Psoas muscle (tissue), 8 donors: ENCODE results near the gene XXYLT1. TPM values are rescaled to one million over a fixed set of nuclear protein-coding genes. Genes with fewer than 3 reads are reported as not detected.
A peak's percentile ranks its signal among the peaks of the same experiment; 100 is the strongest.

ENCODE experiments used
- ATAC-seq, 4 donors: fragments of 200-7000 bp; cut with Tn5 transposase; one replicate each; pipeline ENCODE4 v1.9.1; 2020; ENCODE audit warnings: moderate library complexity in 3 of 4, mild to moderate bottlenecking in 2 of 4
- DNase-seq, 2 donors: peaks; one replicate each; pipeline ENCODE4 v3.0.0-alpha.2; 2020
- H3K27ac ChIP-seq: fragments of 200-600 bp; one replicate; pipeline ENCODE4 v1.8.0; 2022
- H3K27me3 ChIP-seq, 3 donors: fragments of 200-600 bp in 1 of 3; one replicate each; pipeline versions ENCODE4 v1.6.1 to v1.8.0; 2013 to 2022; ENCODE audit warnings: low read length in 2 of 3, mild to moderate bottlenecking in 2 of 3, moderate library complexity in 1 of 3; ENCODE audit not compliant: insufficient read depth in 3 of 3
- H3K36me3 ChIP-seq, 2 donors: fragments of 200-600 bp in 1 of 2; one replicate each; pipeline versions ENCODE4 v1.6.1 to v1.8.0; 2013 to 2022; ENCODE audit warnings: low read depth in 1 of 2, mild to moderate bottlenecking in 1 of 2, moderate library complexity in 1 of 2; ENCODE audit not compliant: insufficient read depth in 1 of 2
- H3K4me1 ChIP-seq: fragments of 200-600 bp; one replicate; pipeline ENCODE4 v1.8.0; 2022
- H3K4me3 ChIP-seq: fragments of 200-600 bp; one replicate; pipeline ENCODE4 v1.8.0; 2022; ENCODE audit warnings: mild to moderate bottlenecking
- H3K9me3 ChIP-seq: fragments of 200-600 bp; one replicate; pipeline ENCODE4 v1.8.0; 2022
- CTCF ChIP-seq: fragments of 200-600 bp; IDR thresholded peaks from one replicate; pipeline ENCODE4 v1.8.0; 2022; ENCODE audit warnings: antibody characterized with exemption
- WGBS, 3 donors: extraction: QIAGEN DNeasy Blood & Tissue Kit; methylation state at CpG; one replicate each; pipeline versions ENCODE4 v1.1.6 to v1.1.7; 2013; 5-methylcytosine and 5-hydroxymethylcytosine counted together
- intact Hi-C, 2 donors: fragments of 100-400 bp; cut with DNase I; formaldehyde crosslinking; loops; one replicate each; pipeline versions ENCODE4 v1.11.0 to v1.14.2; 2022
- polyA plus RNA-seq, 3 donors: library from polyadenylated mRNA; stranded (reverse); fragments of 200-250 nt; gene quantifications; one replicate each; pipeline ENCODE4 v1.2.3, GENCODE V29; 2013
- total RNA-seq, 4 donors: library from RNA; stranded (reverse); fragmentation: NEBNext Ultra II Directional in 2 of 4; extraction: Animal tissue kit (Norgen Biotek cat#: 25700) in 2 of 4; gene quantifications; one replicate each; pipeline versions ENCODE4 v1.2.1 to v1.2.4, GENCODE V29; 2021 to 2023
- donor health status: healthy with polysubstance abuse.
- donor health status: DM: no; HTN: no; CAD: no; lungs with moderate emphysema.
- donor health status: Bipolar disorder and iron deficiency.
- donor health status: healthy.
- donor health status: DM: yes; HTN: yes; CAD: no.
- donor health status: DM: no; HTN: no; CAD: no.
- donor health status: DM: no; HTN: no; CAD: no.
- donor health status: DM: yes; HTN: yes; CAD: no.

XXYLT1 gene
- total and polyA plus RNA-seq, 7 donors = 0.86 to 3.5 (median 1.8) TPM

GRCh38 chr3:195263925-195264600 lies 6.9 kb downstream of the XXYLT1 start:
- peaks cover 8% of the 10 kb centered on the region for H3K4me1 ChIP-seq
- H3K36me3 ChIP-seq = peaks cover 0 to 4% of the 10 kb centered on the region in 2 donors
- intact Hi-C loops = no loop called here
- no peak overlapping the region for H3K27ac ChIP-seq
- H3K27me3 ChIP-seq = no peaks in the 10 kb centered on the region
- 94 to 96% (median 95%) methylated on average over 10 of the region's 10 CpGs for WGBS, 3 donors
- no peak overlapping the region for H3K4me3 ChIP-seq
- TF ChIP-seq CTCF = no peak
- ATAC-seq (no peak), DNase-seq (no peak)
- H3K9me3 ChIP-seq = no peaks in the 10 kb centered on the region

GRCh38 chr3:195263193-195263924 lies 7.6 kb downstream of the XXYLT1 start:
- Histone ChIP-seq H3K36me3 (peaks cover 0 to 4% of the 10 kb centered on the region in 2 donors), H3K27ac (no peak overlapping the region), H3K27me3 (no peaks in the 10 kb centered on the region), H3K4me3 (no peak overlapping the region), H3K4me1 (peaks cover 14% of the 10 kb centered on the region), H3K9me3 (no peaks in the 10 kb centered on the region)
- no peak for TF ChIP-seq CTCF
- DNase-seq = no peak
- intact Hi-C loops = no loop called here
- 76 to 80% (median 77%) methylated on average over 11 of the region's 11 CpGs for WGBS, 3 donors
- ATAC-seq = no peak

- no peaks in the 10 kb centered on the region for H3K27me3 ChIP-seq
- H3K27ac ChIP-seq = no peak overlapping the region
- TF ChIP-seq CTCF = no peak
- DNase-seq (no peak), ATAC-seq (no peak)
- H3K9me3 ChIP-seq = no peaks in the 10 kb centered on the region
- H3K36me3 ChIP-seq = peaks cover 0 to 4% of the 10 kb centered on the region in 2 donors
- H3K4me1 ChIP-seq = peaks cover 19% of the 10 kb centered on the region
- WGBS, 3 donors = 92 to 98% (median 97%) methylated on average over 2 of the region's 2 CpGs
- intact Hi-C loops = loop anchor here in 1 of 2 donors (2.0 kb wide), 1 partner anchor 579 kb away; no protein-coding TSS in a partner anchor
- H3K4me3 ChIP-seq = no peak overlapping the region
These were observed 9.0 kb downstream of the XXYLT1 start for GRCh38 chr3:195261925-195262324.

- ATAC-seq (peak in 2 of 4 donors; percentile 4 to 11), DNase-seq (no peak)
- no peak for TF ChIP-seq CTCF
- Histone ChIP-seq H3K9me3 (no peaks in the 10 kb centered on the region), H3K4me1 (peaks cover 19% of the 10 kb centered on the region), H3K27me3 (no peaks in the 10 kb centered on the region), H3K36me3 (no peaks in the 10 kb centered on the region), H3K4me3 (peak overlapping the region; percentile 84), H3K27ac (peak overlapping the region; percentile 87)
- intact Hi-C loops = loop anchor here in 1 of 2 donors (2.0 kb wide), 1 partner anchor 578 kb away; no protein-coding TSS in a partner anchor
- WGBS, 3 donors = 12 to 18% (median 14%) methylated on average over 34 to 41 of the region's 41 CpGs
These were observed 10.6 kb downstream of the XXYLT1 start for GRCh38 chr3:195260280-195260905.
